RKO (cell line): ENCODE data around the gene SLC25A26.

ENCODE experiments used
- DNase-seq: peaks from one replicate; pipeline ENCODE4 v3.0.0-alpha.2; 2016; ENCODE audit warnings: low spot score

Gene SLC25A26

DNA sequence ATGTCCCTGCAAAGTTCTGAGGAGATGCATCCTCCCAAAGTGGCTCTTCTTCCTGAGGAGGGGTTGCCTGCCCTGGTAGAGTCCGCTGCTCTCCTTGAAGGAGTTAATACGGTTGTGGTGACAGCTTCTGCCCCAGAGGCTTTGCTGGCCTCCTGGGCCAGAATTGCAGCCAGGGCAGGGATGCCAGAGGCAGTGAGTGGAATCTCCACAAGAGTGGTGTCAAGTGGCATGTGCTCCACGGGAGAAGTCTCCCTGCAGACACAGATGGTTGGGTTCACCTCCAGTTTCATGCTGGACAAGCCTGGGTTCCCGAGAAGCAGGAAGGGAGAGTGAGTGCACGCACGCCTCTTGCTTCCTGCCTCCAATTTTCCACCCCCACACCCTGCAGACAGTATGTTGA is 105.5 kb downstream of the SLC25A26 start:
- DNase-seq = no peak

- no peak for DNase-seq
These were observed 114.9 kb downstream of the SLC25A26 start for GRCh38 chr3:66335671-66336070.

GRCh38 chr3:66336333-66336766 is 115.5 kb downstream of the SLC25A26 start:
- no peak for DNase-seq

GRCh38 chr3:66338927-66339326 is 118.1 kb downstream of the SLC25A26 start:
- DNase-seq = no peak

GRCh38 chr3:66342717-66343356 is 122.0 kb downstream of the SLC25A26 start:
- no peak for DNase-seq

DNA sequence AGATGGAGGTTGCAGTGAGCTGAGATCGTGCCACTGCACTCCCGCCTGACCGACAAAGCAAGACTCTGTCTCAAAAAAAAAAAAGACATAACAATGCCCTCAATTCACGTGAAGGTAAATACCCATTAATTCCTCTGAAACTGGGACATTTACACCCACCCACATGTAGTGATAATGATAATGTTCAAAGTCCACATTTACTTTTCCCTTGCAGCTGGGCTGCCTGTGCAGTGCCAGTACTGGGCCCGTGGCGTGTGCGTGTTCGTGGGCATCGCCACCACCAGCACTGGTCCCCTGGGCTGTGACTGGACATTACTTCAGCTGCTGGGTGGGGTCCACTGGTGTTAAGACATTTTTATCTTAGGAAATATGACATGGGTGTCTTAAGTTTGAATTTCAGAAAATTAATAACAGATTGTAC is 123.6 kb downstream of the SLC25A26 start:
- DNase-seq = no peak

DNA sequence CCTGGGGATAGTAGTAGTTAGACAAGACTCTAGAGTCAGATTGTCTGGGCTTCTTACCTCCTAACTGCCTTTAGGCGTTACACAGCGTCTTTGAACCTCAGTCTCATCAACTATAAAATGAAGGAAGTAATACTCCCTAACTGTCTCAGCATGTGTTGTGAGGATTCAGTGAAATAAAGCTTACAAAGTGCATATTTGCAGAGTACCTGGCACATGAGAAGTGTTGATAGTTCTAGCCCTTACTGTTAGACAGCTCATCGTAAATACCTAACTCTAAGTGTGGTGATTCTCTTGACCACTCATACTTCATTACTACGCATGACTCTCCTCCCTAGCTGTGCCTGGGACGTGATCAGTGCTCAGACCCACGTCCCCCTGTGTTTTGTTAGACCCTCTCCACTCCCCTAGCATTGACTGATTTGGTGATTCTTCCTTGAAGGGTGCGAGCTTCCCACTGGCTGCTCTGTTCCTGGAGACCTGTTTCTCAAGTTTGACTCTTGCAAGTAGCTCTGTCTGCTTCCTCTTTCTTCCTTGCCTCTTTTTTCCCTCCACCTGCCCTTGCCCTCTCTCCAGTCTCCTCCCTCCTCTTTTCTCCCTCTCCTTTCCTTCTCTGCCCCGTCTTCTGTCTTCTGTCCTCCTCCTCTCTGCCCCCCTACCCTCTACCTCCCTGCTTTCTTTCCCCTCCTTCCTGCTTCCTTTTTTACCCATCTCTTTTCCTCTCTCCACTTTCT is 124.2 kb downstream of the SLC25A26 start:
- no peak for DNase-seq

- DNase-seq = no peak
These were observed 127.9 kb downstream of the SLC25A26 start for GRCh38 chr3:66348704-66349103.

GRCh38 chr3:66350601-66351000 is 129.8 kb downstream of the SLC25A26 start:
- no peak for DNase-seq

DNA sequence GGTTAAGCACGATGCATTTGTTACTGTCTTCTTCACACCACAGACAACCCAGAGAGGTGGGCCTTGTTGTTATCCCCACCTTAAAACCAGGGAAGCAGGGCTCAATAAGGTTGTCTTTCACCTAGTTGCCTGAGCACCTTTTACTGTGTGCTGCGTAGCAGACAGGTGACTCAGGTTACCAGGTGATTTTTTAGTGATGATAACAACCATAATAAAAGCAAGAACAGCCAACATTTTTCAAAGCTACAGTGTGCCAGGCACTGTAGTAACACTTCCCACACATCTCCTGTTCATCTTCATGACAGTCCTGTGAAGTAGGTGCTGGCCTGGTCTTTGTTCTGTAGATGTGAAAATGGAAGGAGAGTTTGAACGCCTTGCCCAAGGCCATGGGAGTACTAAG is 132.2 kb downstream of the SLC25A26 start:
- no peak for DNase-seq

DNA sequence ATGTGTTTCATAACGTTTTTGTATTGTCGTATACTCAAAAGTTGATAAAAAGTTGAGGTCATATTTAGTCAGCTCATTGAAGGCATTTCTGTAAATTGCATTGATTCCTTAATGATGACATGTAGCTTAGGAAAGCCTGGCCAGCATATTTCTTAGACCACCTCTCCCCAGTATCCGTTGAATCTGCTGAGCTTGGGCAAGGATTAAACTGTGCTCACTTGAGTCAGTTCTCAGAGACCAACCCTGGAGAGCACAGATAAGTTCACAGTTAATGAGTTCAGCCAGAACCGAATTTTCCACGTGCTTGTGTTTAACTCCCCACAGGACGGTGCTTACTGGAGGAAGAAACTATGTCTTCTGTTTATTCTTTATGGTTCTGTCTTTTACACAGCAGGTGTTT is 132.7 kb downstream of the SLC25A26 start:
- DNase-seq = no peak

- DNase-seq = no peak
These were observed 133.2 kb downstream of the SLC25A26 start for GRCh38 chr3:66354001-66354400.

DNA sequence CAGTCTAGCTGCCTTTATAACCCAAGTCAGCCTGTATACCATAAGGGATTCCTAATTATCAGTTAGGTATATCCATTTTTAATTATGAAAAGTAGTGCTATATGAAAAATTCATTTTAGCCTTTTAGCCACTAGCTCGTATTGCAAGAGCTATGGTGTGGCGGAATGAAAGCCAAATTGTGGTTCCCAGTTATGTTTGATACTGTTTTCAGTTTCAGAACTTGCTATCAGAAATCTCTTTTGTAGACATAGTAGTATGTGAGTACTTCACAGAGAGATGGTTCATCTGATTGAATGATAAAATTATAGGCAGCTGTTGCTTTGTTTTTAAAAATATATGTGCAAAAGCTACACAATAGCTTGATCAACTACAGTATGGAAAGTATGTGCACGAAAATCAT is 134.6 kb downstream of the SLC25A26 start:
- no peak for DNase-seq

GRCh38 chr3:66355997-66356396 is 135.2 kb downstream of the SLC25A26 start:
- DNase-seq = no peak

GRCh38 chr3:66361356-66361755 is 140.6 kb downstream of the SLC25A26 start:
- DNase-seq = no peak

DNA sequence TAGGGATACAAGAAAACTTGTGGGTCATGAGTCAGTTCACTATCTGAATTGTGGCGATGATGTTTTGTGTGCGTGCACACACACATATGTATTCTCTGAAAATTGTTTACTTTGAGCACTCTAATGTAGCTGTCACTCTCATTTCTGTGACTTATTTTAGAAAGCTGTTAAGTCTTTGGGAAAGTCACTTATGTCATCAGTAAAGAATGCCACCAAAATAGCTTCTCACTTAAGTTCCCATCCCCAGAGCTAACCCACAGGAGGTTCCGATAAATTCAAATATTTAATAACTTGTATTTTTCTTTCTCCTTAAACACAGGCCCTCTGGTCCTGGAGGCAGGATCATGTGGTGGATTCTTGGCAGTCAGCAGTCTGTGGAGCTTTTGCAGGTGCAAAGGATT is 141.7 kb downstream of the SLC25A26 start:
- DNase-seq = no peak

GRCh38 chr3:66363148-66363547 is 142.3 kb downstream of the SLC25A26 start:
- DNase-seq = no peak

DNA sequence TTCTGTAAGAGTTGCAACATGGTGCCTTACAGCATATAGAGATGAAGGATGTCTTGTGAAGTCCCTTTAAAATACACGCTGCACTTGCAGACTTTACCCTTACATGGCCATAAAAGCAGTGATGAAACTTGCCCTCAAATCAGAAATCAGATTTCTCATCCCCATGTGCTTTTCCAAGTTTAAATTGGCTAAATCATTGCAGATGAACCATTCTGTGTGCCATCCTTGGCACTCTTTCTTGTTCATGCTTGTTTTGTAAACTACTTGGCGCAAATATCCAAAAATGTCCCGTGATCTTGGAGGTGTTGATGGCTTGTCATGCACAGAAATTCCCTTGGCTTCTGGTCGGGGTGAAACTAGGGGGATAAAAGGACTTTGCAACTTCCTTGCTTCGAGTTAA is 144.3 kb downstream of the SLC25A26 start:
- DNase-seq = no peak

GRCh38 chr3:66366747-66367146 is 145.9 kb downstream of the SLC25A26 start:
- no peak for DNase-seq

DNA sequence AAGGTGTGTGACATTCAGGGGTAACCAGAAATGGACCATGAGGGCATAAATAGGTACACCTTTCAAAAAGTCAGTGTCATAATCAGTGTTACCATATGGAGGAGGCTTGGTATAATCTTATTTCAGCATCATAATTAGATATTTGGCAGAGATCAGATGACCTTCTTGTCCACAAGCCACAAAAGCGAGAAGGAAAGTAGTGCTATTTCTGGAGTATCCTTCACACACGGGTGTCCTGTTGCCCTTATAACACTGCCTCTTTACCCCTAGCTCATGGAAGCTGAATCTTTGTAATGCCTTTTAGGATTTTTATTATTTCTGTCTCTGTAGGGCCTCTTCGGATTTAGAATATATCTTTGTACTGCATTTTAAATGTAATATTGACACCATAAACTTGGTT is 147.2 kb downstream of the SLC25A26 start:
- no peak for DNase-seq

- no peak for DNase-seq
These were observed 149.4 kb downstream of the SLC25A26 start for GRCh38 chr3:66370179-66370578.

DNA sequence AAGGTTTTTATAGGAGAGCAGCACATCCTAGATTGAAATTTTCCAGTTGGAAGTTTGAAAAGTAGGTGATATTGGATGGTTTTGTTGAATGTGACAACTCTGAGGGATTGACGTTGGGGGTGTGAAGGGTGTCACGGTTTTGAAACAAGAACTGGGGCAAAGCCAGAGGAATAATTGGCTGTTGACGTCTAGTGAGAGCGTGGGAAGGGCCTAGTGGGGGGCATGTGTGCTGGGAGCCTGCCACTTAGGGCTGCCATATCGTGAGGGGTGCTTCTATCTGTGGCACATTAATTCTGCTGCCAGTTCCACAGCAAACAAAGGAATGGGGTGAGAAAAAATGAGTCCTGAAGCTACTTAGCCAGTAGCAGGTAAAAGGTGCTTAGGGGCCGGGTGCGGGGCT is 150.6 kb downstream of the SLC25A26 start:
- no peak for DNase-seq

DNA sequence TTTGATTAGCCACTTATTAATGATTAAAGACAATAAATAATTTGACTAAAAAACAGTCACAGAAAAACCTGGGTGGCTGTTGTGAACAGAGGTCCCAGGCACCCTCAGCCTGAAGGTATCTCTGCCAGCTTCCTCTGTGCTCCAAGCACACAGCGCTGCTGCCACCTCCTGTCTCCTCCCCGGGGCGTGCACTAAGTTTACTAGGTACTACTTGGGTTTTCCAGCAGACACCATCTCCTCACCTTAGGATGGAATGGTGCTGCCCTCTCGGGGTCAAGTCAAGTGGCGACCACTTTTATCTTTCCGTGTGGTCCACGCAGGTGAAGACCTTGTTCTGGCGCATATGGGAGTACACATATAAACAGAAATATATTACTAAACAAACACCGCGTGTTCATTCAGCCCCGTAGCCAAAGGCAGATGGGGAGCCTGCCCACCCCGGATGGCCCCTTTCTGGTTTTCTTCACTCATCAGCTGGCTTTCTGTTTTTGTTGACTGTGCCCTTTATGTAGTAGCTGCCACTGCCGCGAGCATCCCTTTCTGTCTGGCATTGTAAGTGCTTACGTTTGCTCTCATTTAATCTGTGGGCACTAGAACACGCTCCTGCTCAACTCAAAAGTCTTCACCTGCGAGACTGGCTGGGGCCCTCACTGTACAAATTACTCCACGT is 152.0 kb downstream of the SLC25A26 start:
- DNase-seq = no peak
